Measurements from ENCODE around the gene DYNLL1.
A peak's percentile ranks its signal among the peaks of the same experiment; 100 is the strongest.
"Not testable (repeated sequence)": the region's sequence is repeated elsewhere in the genome, so short reads cannot be mapped to it uniquely, and the experiment has no call there.

The DYNLL1 gene

DNA sequence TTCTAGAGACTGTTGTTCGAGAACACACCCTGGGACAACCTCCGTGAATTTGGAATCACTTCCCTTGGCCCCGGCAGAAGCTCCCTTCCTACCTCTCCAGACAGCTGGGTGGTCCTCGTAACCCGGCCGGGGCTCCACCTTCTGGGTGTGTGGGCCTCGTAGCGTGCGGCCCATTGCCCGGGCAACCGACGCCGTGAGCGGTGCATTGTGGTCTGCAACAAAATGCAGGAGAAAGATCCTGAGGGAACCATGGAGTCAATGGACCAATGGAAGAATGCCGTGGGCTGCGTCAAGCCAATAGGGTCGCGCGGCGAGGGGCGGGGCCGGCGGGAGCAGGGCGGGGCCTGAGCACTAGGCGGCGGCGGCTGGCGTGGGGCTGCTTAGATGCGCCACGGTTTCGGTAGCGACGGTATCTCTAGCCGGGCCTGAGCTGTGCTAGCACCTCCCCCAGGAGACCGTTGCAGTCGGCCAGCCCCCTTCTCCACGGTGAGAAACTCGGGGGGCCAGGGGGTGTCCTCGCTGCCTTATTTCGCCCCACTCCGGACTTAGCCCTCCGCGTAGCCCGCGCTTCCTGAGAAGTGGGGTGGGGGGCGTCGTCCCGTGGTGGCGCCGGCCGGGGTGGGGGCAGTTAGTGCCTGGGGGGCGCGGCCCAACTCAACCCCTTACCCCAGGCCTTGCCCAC is at the start of gene DYNLL1:
DYNLL1 (plus strand) TSS at position 383 of the 682 bp plus-strand sequence. CDS start 309 bp downstream, outside the sequence.
- peak; percentile 82 for DNase-seq

DNA sequence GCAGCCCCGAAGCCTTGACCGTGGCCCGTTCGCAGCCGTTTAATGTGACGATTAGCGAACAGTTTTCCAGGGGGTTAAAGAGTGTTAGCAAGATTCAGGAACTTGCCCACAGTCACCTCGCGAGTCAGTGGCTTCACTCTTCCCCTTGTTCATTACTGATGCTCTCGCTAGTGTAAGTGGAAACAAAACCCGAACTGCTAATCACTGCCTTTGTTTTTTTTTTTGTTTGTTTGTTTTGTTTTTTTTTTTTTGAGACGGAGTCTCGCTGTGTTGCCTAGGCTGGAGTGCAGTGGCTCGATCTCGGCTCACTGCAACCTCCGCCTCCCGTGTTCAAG is 49.1 kb upstream of the DYNLL1 start:
- DNase-seq, result not testable (repeated sequence)

DNA sequence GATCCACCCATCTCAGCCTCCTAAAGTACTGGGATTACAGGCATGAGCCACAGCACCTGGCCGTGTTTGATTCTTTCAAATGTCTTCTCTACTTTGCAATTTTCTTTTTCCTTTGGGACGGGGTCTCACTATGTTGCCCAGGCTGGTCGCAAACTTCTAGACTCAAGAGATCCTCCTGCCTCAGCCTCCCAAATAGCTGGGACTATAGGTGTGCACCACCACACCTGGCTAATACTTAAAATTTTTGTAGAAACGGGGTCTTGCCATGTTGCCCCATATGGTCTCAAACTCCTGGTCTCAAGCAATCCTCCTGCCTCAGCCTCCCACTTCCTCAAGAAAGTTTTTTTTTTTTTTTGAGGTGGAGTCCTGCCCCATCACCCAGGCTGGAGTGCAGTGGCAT is 47.9 kb upstream of the DYNLL1 start:
- no peak for DNase-seq

DNA sequence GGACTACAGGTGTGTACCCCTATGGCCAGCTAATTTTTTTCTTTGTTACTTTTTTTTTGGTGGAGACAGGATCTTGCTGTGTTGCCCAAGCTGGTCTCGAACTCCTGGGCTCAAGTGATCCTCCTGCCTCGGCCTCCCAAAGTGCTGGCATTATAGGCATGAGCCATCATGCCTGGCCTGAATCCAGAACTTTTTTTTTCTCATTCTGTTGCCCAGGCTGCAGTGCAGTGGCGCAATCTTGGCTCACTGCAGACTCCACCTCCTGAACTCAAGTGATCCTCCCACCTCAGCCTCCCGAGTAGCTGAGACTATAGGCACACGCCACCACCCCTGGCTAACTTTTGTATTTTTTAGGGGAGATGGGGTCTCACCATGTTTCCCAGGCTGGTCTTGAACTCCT is 43.4 kb upstream of the DYNLL1 start:
- DNase-seq, result not testable (repeated sequence)

DNA sequence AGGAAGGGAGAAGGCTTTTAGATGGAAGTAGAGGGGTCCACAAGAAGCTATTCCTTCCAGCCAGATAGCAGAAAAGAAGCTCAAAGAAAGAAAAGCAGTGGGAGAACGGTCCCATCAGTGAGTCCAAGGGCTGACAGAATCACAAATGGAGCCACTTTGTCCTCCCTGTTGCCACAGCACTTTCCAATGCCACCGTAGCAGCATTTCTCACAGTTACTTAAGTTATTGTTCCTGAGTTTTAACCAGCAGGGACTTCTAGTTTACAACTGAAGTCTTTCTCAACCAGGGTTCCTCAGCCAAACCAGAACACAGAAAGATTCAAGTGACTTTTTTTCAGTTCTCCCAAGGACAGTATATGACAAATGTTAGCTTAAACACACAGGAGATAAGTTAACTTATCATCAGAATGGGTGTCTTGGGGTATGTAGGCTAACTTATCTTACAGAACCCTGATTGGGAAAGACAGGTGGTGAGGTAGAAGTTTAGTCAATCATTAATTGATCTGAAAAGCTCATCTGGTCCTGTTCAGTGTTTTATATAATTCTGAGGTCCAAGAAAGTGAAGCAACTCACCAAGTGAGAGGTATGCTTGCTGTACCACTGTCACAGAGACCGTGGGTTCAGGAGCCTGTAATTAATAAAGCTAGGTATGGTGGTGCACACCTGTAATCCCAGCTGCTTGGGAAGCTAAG is 42.7 kb upstream of the DYNLL1 start:
- no peak for DNase-seq

DNA sequence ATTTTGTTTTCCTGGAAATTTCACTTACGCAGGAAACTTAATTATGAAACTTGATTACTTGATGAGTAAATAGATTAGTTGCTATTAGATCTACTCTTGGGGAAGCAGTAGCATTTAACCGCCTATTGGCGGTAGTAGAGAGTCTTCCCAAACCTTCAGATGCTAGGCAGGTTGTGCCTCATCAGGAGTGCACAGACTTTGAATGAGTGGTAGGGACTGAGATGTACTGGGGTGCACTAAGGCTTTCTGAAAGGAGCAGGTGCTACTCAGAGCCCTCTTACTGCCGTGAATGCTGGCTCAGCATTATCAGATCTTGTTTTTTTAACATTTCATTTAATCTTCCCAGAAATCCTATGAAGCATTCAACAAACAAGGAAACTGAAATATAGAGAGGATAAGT is 41.9 kb upstream of the DYNLL1 start:
- peak; percentile 8 for DNase-seq

DNA sequence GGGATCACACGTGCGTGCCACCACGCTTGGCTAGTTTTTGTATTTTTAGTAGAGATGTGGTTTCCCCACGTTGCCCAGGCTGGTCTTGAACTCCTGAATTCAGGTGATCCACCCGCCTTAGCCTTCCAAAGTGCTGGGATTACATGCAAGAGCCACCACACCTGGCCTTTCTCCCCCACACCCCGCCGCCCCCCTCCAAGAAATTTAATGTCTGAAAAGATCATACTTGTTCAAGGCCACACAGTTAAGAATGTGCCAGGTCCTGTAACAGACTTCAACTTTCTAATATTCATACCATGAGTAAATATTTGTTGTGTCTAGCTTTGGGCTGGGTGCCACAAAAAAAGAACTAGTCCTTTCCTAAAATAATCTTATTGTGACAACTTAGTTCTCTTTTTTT is 40.6 kb upstream of the DYNLL1 start:
- no peak for DNase-seq

DNA sequence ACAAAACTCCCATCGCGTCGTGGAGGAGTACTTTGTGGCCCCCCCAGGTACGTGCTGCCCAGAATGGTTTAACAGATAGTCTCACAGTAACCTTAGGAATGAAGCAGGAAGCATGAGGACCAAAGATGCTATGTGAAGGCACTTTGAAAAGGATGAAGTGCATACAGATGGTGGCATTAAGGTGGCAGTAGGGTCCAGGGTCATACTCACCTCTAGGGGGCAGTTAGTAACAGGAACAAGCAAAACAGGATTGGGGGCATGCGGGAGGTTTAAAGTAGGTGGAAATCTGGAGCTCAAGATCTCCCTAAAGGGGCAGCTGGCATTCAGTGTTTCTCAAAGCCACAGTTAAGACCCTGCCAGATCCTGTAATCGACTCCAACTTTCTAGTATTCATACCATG is 38.8 kb upstream of the DYNLL1 start:
- no peak for DNase-seq

DNA sequence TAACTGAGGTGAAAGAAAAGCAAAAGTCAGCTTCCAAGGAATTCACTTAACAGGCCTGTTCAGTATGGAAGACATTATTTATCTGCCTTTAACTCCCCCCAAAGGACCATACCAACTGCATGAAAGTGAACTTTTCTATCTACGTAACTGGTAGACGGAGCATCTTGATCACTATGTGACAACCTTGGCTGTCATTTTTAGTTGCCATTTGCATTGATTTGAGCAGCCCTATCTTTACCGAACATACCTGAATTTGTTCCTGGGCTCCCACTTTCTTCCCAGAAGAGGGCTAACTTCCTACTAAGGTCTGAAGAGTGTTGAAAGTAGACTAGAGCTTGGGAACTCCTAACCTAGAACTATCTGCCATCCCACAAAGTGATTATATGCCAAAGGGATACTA is 35.8 kb upstream of the DYNLL1 start:
- DNase-seq, result no peak

DNA sequence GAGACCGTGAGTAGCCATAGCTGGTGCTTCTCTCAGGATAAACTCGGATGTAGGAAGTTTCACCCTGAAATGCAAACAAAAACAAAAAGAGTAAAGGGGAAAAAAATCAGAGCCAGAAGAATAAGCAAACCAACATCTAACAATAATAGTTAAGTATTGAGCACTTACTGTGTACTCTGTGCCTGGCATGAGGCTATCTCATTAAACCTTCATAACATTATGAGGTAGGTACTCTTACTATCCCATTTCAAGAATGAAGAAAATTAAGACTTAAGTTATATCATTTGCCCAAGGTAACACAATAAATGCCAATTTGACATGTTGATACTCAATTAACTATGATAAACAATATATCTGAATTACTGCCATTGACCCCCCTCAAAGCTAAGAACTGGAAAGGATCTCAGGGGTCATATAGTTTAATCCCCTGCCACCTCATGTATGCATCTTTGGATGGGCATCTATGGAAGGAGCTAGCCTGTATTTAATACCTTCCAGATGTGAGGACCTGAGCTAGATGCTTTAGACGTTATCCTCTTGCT is 33.7 kb upstream of the DYNLL1 start:
- DNase-seq, result no peak

DNA sequence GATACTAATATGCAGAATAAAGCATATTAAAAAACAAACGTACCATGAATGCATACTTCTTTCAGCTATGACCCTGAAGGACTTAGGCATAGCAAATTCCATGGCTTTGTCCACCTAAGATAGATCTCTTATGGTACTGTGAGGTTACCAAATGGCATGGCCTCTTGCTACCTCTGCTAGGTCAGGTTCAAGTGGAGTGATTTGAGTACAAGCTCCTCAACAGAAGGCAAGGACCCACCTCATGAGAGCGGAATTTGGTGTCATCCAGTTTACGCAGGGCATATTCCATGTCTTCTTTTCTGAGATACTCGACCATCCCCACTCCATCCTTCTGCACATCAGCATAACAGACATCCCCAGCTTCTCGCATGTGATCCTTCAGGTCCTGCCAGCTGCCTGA is 32.2 kb upstream of the DYNLL1 start:
- DNase-seq, result no peak

DNA sequence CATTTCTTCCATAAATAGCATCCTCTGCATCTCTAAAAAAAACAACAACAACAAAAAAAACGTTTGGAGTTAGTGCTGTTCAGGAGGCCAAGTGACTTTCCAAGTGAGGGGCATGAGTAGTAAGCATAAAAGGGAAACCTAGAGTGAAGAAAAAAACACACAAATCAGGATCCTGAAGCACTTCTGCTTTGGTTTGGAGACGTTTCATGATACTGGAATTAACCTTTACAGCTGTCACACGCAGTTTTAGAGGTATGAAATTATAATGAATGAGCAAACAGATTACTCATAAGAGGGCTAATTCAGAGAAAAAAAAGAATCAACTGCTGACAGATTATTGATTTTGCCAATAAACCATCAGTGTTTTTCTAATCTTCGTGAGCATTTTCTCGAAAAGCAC is 30.2 kb upstream of the DYNLL1 start:
- no peak for DNase-seq

DNA sequence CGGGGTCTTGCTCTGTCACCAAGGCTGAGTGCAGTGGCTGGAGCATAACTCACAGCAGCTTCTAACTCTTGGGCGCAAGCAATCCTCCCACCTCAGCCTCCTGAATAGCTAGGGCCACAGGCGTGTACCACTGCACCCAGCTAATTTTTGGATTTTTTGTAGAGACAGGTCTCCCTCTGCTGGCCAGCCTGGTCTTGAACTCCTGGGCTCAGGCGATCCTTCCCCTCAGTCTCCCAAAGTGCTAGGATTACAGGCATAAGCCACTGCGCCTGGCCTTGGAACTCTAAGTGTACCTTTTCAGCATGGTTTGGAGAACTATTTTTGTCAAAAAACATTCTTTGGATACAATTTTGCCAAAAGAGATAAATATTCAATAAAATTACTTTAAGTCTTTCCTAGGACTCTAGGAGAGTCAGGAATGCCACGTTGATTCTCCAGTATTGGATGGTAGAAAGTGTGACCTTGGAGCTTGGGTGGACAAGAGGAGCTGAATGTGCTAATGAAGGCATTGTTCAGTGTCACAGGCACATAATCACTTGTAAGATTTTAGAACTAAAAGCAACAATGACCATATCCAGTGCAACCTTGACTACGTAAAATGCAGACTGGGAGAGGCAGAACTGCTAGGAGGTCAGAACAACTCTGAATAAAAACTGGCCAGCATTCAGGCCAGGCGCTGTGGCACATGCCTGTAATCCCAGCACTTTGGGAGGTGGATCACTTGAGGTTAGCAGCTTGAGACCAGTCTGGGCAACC is 29.2 kb upstream of the DYNLL1 start:
- DNase-seq, result no peak

DNA sequence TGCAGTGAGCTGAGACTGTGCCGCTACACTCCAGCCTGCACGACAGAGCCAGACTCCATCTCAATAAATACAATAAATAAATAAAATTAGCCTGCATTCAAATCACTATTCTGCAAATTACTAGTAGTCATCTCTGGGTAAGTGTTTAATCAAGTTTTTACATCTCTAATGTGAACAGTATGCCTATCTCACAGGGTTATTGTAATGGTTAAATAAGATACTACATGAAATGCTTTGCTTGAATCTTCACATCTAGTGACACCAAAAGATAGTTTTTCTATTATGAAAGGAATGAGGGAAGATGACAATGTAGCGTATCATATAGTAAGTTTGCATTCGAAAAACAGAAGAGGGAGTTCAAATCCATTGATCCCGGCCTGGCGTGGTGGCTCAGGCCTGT is 28.5 kb upstream of the DYNLL1 start:
- DNase-seq, result no peak

DNA sequence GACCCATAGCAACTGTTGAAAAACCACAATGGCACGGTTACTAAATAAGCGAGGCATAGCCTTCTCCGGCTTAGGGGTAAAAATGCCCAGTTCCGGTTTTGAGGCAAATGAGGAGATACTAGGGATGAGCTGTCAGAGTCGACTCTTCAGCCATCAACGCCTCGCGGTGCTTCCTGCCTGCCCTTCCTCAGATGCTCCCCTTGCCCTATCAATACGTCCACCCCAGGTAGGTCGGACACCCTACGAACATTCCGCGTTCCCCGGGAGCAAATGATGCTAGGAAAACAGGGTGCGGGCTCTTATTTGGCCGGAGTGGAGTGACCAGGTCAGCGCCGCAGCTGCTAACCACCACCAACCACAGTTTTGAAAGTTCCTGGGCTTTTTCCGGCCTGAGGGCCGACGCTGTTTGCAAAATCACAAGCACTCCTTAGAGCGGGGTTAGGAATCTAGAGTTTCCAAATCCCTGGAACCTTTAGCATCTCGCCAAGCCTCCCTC is 27.5 kb upstream of the DYNLL1 start:
- DNase-seq, result no peak

DNA sequence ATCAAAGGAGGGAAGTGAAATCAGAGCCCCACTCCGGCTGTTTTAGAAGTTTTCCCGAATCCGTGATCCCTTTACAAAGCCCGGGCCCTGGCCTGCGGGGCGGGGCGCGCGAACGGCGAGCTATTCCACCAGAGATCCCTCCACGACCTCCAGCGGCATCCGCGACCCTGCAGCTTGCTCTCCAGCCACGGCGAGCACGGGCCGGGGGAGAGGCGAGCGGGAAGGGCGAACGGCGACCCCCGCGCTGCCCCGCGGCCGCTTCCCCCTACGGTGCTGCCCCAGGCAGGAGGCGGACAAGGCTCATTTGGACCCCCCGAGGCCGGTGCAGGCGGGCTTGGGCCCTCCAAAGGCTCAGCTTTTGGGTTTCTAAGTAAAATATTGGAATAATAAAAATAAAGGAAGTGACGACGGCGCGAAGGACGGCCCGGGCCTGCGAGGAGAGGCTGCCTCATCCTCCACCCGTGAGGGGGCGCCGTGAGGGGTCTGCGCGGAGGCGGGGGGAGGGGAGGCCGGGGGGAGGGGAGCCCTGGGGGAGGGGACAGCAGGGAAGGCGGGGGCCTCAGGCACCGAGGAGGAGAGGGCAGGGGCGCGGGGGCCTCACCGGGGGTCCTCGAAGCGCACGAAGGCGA is 27.0 kb upstream of the DYNLL1 start:
- no peak for DNase-seq

DNA sequence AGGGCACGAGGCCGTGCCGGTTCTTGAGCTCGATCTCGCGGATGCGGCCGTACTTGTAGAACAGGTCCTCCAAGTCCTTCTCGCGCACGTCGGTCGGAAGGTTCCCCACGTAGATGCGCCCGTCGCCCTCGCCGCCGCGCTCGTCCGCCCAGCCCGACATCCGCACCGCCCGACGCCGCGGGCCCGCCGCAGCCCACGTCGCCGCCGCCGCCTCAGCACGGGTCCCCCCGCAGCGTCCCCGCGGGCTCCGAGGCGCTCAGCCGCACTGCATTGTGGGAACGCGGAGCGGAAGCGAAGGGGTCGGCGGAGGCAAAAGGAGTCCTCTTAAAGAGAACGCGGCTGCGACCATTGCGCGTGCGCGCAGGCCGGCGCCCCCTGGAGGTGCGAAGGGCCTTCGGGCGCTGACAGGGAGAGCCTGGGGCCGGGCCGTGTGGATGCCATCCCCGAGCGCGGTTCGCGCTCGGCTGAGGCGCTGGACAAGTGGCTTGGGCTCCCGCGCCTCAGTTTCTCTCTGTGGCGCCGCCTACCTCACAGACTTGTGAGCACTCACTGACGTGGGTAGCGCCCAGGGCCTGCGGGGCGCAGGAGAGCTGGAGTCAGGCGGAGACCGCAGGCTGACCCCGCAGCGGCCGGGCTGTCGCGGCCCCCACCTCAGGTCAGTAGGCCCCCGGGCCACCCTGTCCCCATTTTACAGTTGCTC is 26.3 kb upstream of the DYNLL1 start, which contains the start of gene SRSF9:
SRSF9 (minus strand) TSS at position 299 of the 700 bp plus-strand sequence; CDS start at position 160, 139 bp downstream.
- DNase-seq, result peak; percentile 71

DNA sequence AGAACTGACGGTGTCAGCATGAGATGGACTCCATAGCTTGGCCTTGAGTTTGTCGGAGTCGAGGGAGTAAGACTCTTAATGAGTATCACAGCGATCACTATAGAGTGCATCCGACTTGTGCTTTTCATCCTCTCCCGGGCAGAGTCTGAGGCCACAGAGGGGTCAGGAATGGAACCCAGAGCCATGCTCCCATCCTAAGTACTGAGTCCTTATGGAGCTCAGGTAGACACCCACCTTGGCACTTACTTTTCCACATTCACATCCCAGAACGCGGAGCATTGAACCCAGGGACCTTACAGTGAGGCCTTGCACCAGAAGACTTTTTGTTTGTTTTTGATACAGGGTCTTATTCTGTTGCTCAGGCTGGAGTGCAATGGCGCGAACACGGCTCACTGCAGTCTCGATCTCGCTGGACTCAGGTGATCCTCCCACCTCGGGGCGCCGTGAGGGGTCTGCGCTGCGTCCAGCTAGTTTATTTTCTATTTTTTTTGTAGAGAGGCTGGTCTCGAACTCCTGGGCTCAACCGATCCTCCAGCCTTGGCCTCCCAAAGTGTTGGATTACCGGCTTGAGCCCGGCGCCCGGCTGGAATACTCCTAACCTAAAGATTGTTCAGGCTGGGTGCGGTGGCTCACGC is 25.6 kb upstream of the DYNLL1 start:
- no peak for DNase-seq

DNA sequence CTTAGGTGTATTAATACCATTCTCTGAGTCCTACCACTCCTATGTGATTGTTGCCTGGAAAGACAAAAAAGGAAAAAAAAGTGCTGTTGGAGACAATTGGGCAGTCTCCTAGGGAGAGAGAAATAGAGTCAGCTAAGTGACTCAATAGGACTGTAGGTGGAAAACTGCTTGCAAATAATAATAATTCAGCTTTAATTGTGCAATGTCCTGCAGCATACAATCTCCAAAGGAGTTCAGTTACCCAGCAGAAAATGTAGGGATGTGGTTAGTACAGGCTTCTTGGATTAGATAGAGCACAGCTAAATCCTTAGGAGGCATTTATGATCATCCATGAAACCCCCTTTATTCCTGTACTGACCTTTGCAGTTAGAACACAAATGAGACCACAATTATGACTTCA is 23.4 kb upstream of the DYNLL1 start:
- no peak for DNase-seq

DNA sequence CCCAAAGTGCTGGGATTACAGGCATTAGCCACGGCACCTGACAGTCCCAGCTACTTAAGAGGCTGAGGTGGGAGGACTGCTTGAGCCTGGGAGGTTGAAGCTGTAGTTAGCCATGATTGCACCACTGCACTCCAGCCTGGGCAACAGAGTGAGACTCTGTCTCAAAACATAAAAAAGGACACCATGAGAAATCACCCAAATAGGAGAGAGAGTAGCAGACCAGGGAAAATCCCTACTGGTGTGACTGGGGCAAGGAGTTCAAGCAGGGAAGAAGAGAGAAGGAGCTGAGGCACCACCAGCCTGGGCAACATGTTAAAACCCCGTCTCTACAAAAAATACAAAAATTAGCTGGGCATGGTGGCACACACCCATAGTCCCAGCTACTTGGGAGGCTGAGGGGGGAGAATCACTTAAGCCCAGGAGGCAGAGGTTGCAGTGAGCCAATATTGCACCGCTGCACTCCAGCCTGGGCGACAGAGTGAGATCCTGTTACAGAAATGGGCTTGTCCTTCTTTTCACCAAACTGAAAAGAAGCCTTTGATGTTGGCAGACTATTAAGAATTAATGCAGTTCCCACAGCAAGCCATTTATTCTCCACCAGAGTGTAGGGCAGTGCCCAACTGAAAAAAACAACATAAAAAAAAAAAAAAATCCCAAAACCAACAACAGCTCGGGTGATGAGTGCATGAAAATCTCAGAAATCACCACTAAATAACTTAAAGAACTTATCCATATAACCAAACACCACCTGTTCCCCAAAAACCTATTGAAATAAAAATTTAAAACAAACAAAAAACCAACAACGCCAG is 21.9 kb upstream of the DYNLL1 start:
- DNase-seq, result no peak

DNA sequence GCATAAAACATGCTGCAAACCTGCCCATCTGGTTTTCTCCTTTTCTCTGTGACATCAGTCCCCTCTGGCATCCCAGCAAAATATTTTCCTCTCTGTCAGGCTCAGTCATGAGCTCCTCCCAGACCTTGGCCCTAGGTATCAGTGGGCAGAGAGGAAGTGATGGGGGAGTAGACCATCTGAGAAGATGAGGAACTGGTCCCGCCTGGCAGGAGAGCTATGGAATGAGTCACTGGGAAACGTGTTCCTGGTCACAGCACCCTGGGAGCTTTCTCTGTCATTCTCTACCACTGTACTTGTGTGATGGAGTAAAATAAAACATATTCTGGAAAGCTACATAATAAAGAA is 21.3 kb upstream of the DYNLL1 start:
- DNase-seq, result no peak
